Stomach (tissue), 9 donors: Measurements from ENCODE around the gene DNER. TPM values are rescaled to one million over a fixed set of nuclear protein-coding genes. Genes with fewer than 3 reads are reported as not detected.
A peak's percentile ranks its signal among the peaks of the same experiment; 100 is the strongest.

Source experiments
- DNase-seq, 2 donors: peaks; one replicate each; pipeline versions ENCODE4 v3.0.0 to v3.0.0-alpha.2; 2013 to 2019
- H3K27ac ChIP-seq, 5 donors: fragments of 200-600 bp in 4 of 5; sonication (generic) in 4 of 5; one replicate each; pipeline ENCODE4 v1.5.1; 2013 to 2019; ENCODE audit warnings: mild to moderate bottlenecking in 1 of 5, moderate library complexity in 1 of 5
- H3K27me3 ChIP-seq, 3 donors: fragments of 200-600 bp; sonication (generic); one replicate each; pipeline ENCODE4 v1.5.1; 2017 to 2019; ENCODE audit warnings: mixed run types in 1 of 3
- H3K36me3 ChIP-seq, 4 donors: fragments of 200-600 bp; sonication (generic); 1 replicate in 3 of 4; 2 replicates in 1 of 4; pipeline ENCODE4 v1.5.1; 2016 to 2019
- H3K4me1 ChIP-seq, 4 donors: fragments of 200-600 bp; sonication (generic); one replicate each; pipeline ENCODE4 v1.5.1; 2016 to 2019
- H3K4me3 ChIP-seq, 4 donors: fragments of 200-600 bp; sonication (generic) in 3 of 4; one replicate each; pipeline ENCODE4 v1.5.1; 2016 to 2019; ENCODE audit warnings: mild to moderate bottlenecking in 1 of 4
- H3K9me3 ChIP-seq, 4 donors: fragments of 200-600 bp; sonication (generic); one replicate each; pipeline ENCODE4 v1.5.1; 2016 to 2019
- CTCF ChIP-seq, 7 experiments: fragments of 450-650 bp in 4 of 7; fragments of 200-600 bp in 3 of 7; sonication (generic) in 3 of 7; IDR thresholded peaks; one replicate each; pipeline ENCODE4 v1.5.1; 2016 to 2019; ENCODE audit warnings: antibody characterized with exemption in 7 of 7, control low read depth in 2 of 7, mild to moderate bottlenecking in 1 of 7
- EP300 ChIP-seq: sonication (generic); formaldehyde crosslinking; IDR thresholded peaks from one replicate; pipeline ENCODE4 v1.6.1; 2017; ENCODE audit warnings: antibody characterized with exemption
- POLR2A ChIP-seq, 4 donors: fragments of 450-650 bp; IDR thresholded peaks; one replicate each; pipeline ENCODE4 v1.6.1; 2016; ENCODE audit warnings: antibody characterized with exemption in 4 of 4, control low read depth in 2 of 4, mild to moderate bottlenecking in 1 of 4, moderate library complexity in 1 of 4
- POLR2AphosphoS5 ChIP-seq, 3 donors: sonication (generic); formaldehyde crosslinking; IDR thresholded peaks; one replicate each; pipeline ENCODE4 v1.6.1; 2016; ENCODE audit warnings: antibody characterized with exemption in 3 of 3
- WGBS, 5 donors: extraction: QIAGEN DNeasy Blood & Tissue Kit in 3 of 5; methylation state at CpG; one replicate each; pipeline versions ENCODE4 v1.1.5 to v1.1.7; 2013 to 2018; 5-methylcytosine and 5-hydroxymethylcytosine counted together
- intact Hi-C: fragments of 100-400 bp; cut with DNase I; formaldehyde crosslinking; loops from one replicate; pipeline ENCODE4 v1.15.1; 2023; ENCODE audit warnings: low total_unique reads
- polyA plus RNA-seq, 3 donors: library from polyadenylated mRNA; stranded (reverse); fragments of 200-250 nt; gene quantifications; one replicate each; pipeline ENCODE4 v1.2.3, GENCODE V29; 2013
- total RNA-seq, 5 donors: library from RNA; depleted of rRNA; stranded (reverse); fragments of >200 nt; gene quantifications; one replicate each; pipeline versions ENCODE4 v1.1.0 to v1.2.3, GENCODE V29; 2014 to 2016
- donor health status: healthy with polysubstance abuse.
- donor health status: Bipolar disorder and iron deficiency.
- donor health status: healthy.

Gene DNER
- total and polyA plus RNA-seq, 8 donors = 1.6 to 10.6 (median 4.9) TPM

- TF ChIP-seq EP300 (no peak), POLR2A (IDR thresholded peaks at IDR 0.05) (no peak), CTCF (IDR thresholded peaks at IDR 0.05) (no peak), POLR2AphosphoS5 (IDR thresholded peaks at IDR 0.05) (no peak)
- peak overlapping the region in 1 of 5 donors; percentile 59 for H3K27ac ChIP-seq
- H3K27me3 ChIP-seq = no peaks in the 10 kb centered on the region
- no peak overlapping the region for H3K4me3 ChIP-seq
- H3K36me3 ChIP-seq = no peaks in the 10 kb centered on the region
- H3K9me3 ChIP-seq = no peaks in the 10 kb centered on the region
- peaks cover 0 to 11% (median 5%) of the 10 kb centered on the region in 4 donors for H3K4me1 ChIP-seq
- intact Hi-C loops = no loop called here
- 50 to 68% (median 57%) methylated on average over 7 of the region's 7 CpGs for WGBS, 5 donors
- DNase-seq = no peak
Observed at GRCh38 chr2:229335330-229335729, 379.0 kb downstream of the DNER start.

GRCh38 chr2:229330952-229331351 lies 383.4 kb downstream of the DNER start:
- no peak for TF ChIP-seq POLR2A (IDR thresholded peaks at IDR 0.05)
- TF ChIP-seq CTCF (IDR thresholded peaks at IDR 0.05) = no peak
- peaks cover 0 to 8% (median 3%) of the 10 kb centered on the region in 4 donors for H3K4me1 ChIP-seq
- no peak overlapping the region for H3K27ac ChIP-seq
- H3K4me3 ChIP-seq = no peak overlapping the region
- no peaks in the 10 kb centered on the region for H3K9me3 ChIP-seq
- intact Hi-C loops = no loop called here
- WGBS, 5 donors = 43 to 72% (median 52%) methylated on average over 5 of the region's 5 CpGs
- DNase-seq = peak in 1 of 2 donors; percentile 41
- no peaks in the 10 kb centered on the region for H3K27me3 ChIP-seq
- H3K36me3 ChIP-seq = no peaks in the 10 kb centered on the region

DNA sequence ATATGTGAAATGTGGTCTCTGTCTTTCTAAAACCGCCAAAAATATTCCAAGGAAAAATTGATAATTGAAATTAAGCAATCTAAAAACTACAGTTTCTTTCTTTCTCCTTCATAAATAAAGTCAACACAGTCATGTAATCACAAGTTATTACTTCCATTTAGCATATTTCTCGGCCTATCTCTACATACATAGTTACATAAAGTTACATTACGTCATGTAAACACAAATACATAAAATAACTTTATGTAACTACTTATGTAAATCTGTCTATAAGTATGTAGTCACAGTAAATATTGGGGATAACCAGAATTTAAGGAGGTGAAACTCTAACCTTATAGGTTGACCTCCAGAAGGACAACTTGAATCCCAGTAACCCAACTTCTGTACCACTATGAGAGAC lies 394.8 kb downstream of the DNER start:
- no peaks in the 10 kb centered on the region for H3K27me3 ChIP-seq
- H3K4me3 ChIP-seq = no peak overlapping the region
- H3K9me3 ChIP-seq = no peaks in the 10 kb centered on the region
- H3K36me3 ChIP-seq = no peaks in the 10 kb centered on the region
- DNase-seq = no peak
- H3K4me1 ChIP-seq = no peaks in the 10 kb centered on the region
- TF ChIP-seq CTCF (IDR thresholded peaks at IDR 0.05) = no peak
- no peak for TF ChIP-seq EP300
- TF ChIP-seq POLR2A (IDR thresholded peaks at IDR 0.05) = no peak
- TF ChIP-seq POLR2AphosphoS5 (IDR thresholded peaks at IDR 0.05) = no peak
- 86 to 89% (median 87%) methylated on average over 3 of the region's 3 CpGs for WGBS, 5 donors
- H3K27ac ChIP-seq = no peak overlapping the region
- intact Hi-C loops = no loop called here

GRCh38 chr2:229314117-229314516 lies 400.2 kb downstream of the DNER start:
- Histone ChIP-seq H3K27ac (no peak overlapping the region), H3K9me3 (peaks cover 0 to 5% (median 0%) of the 10 kb centered on the region in 4 donors), H3K27me3 (no peaks in the 10 kb centered on the region), H3K4me1 (no peaks in the 10 kb centered on the region), H3K36me3 (no peaks in the 10 kb centered on the region), H3K4me3 (no peak overlapping the region)
- WGBS, 5 donors = 72 to 83% (median 78%) methylated on average over 5 of the region's 5 CpGs
- intact Hi-C loops = no loop called here
- TF ChIP-seq POLR2A (IDR thresholded peaks at IDR 0.05) = no peak
- no peak for TF ChIP-seq CTCF (IDR thresholded peaks at IDR 0.05)
- no peak for TF ChIP-seq POLR2AphosphoS5 (IDR thresholded peaks at IDR 0.05)
- no peak for TF ChIP-seq EP300
- no peak for DNase-seq
